Sciatic nerve (tissue), 2 donors: ENCODE results near the gene HMGCS2. TPM values are rescaled to one million over a fixed set of nuclear protein-coding genes. Genes with fewer than 3 reads are reported as not detected.
"Not testable (repeated sequence)": the region's sequence is repeated elsewhere in the genome, so short reads cannot be mapped to it uniquely, and the experiment has no call there.

ENCODE experiments used
- ATAC-seq: fragments of 200-7000 bp; cut with Tn5 transposase; one replicate; pipeline ENCODE4 v1.9.1; 2020; ENCODE audit warnings: mild to moderate bottlenecking, moderate library complexity
- DNase-seq: peaks from one replicate; pipeline ENCODE4 v3.0.0-alpha.2; 2020; ENCODE audit warnings: low spot score
- intact Hi-C: fragments of 100-400 bp; cut with DNase I; formaldehyde crosslinking; loops from one replicate; pipeline ENCODE4 v1.14.2; 2022
- total RNA-seq: library from RNA; stranded (reverse); fragmentation: NEBNext Ultra II Directional; extraction: Animal tissue kit (Norgen Biotek cat#: 25700); gene quantifications from one replicate; pipeline ENCODE4 v1.2.1, GENCODE V29; 2021
- donor health status: DM: no; HTN: no; CAD: no.
- donor health status: DM: no; HTN: no; CAD: no.

The HMGCS2 gene
- total RNA-seq, 1 donor from 2014 or later: not detected

DNA sequence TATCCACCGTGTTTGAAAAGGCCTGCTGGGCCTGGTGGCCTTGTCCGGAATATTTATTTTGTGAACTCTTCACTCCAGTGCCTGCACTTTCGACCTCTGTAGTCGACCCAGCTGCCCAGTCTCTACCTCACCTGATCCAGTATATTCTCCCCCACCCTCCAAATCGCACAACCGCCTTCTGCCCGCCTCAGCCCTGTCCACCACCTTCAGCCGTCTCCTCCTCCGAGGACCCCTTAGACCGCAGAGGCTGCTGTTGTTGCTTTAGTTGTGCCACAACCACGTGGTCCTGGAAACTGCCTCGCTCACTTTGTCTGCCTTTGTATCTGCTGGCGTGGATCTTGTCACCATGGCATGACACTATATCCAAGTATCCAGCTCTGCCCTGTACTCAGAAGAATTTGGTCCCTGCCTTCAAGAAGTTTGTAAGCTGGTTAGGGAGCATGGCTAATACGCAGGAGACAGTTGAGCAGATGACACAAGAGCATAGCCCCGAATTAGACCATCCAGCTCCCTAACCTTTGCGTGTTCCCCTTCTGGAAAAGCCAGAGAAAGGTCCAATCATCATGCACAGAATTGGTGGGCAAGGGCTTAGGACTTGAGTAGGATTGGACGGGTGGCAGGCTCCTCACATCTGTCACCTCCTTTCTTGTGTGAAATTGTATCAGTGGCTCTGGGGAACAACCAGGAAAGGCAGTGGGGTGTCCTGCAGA is 55.5 kb downstream of the HMGCS2 start:
- intact Hi-C loops: no loop called here
- ATAC-seq (peak; percentile 41), DNase-seq (no peak)

DNA sequence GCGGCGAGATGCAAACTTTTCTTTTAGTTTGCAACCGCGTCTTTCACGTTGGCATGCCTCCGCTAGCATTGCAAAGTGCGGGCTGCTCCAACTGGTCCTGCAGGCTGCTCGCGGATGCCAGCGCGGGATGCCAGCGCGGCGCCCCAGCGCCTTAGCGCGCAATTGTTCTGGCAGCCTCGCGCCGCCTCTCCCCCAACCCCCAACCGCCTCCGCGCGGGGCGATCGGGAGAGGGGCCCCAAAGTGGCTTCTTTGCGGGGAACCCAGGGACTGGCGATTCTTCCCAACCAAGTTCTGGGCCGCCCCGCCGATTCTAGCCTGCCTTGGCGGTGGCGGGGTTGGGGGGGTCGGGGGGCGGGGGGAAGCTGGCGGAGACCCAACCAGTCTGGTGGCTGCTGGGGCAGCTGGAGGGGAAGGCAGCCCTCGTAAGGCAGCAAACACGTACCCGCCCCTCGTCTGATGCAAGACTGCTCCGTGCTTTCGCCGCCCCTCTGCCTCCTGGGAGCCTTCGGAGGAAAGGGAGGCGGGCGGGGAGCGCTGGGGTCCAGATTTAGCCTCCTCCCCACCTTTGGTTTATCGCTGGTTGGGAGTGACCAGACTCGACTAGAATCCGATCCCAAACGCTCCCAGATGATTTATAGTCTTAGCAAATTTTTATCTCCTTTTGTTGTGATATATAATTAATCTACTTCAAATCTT is 56.2 kb downstream of the HMGCS2 start:
- intact Hi-C loops: no loop called here
- DNase-seq (peak; percentile 87), ATAC-seq (peak; percentile 94)

DNA sequence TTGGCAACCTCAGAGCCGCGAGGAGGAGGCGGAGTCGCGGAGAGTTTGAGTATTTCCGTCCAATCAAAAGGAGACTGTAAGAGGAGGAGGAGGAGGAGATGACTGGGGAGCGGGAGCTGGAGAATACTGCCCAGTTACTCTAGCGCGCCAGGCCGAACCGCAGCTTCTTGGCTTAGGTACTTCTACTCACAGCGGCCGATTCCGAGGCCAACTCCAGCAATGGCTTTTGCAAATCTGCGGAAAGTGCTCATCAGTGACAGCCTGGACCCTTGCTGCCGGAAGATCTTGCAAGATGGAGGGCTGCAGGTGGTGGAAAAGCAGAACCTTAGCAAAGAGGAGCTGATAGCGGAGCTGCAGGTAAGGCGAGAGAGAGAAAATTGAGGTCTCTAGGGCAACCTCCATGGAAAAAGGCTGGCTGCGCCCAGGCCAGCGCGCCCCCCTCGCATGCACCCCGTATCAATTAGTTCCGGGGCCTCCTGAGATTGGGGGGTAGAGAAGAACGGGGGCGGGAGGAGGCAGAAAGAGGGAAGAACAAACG is 56.8 kb downstream of the HMGCS2 start, which contains the start of gene PHGDH:
Gene PHGDH (plus strand): TSS at position 131 of the 538 bp plus-strand sequence. CDS start 89 bp downstream, at position 220.
- DNase-seq: peak; percentile 82
- intact Hi-C loops: no loop called here
- ATAC-seq: peak; percentile 81

DNA sequence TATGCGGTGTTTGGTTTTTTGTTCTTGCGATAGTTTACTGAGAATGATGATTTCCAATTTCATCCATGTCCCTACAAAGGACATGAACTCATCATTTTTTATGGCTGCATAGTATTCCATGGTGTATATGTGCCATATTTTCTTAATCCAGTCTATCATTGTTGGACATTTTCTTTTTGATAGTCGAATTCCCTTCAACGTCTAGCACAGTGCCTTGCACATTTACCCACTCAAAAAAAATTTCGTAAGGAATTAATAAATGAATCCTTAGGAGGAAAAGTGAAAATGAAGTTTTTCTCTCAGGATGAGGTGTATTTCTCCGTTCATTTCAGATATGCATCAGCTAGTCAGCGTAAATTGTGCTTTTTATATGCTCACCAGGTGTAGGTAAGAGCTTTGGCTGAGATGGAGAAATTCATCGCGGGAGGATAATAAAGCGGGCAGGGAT is 57.3 kb downstream of the HMGCS2 start:
- intact Hi-C loops, ATAC-seq, DNase-seq: not testable (repeated sequence)

DNA sequence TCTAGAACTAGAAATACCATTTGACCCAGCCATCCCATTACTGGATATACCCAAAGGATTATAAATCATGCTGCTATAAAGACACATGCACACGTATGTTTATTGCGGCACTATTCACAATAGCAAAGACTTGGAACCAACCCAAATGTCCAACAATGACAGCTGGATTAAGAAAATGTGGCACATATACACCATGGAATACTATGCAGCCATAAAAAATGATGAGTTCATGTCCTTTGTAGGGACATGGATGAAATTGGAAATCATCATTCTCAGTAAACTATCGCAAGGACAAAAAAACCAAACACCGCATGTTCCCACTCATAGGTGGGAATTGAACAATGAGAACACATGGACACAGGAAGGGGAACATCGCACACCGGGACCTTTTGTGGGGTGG is 62.1 kb downstream of the HMGCS2 start:
- intact Hi-C loops, DNase-seq, ATAC-seq: not testable (repeated sequence)

DNA sequence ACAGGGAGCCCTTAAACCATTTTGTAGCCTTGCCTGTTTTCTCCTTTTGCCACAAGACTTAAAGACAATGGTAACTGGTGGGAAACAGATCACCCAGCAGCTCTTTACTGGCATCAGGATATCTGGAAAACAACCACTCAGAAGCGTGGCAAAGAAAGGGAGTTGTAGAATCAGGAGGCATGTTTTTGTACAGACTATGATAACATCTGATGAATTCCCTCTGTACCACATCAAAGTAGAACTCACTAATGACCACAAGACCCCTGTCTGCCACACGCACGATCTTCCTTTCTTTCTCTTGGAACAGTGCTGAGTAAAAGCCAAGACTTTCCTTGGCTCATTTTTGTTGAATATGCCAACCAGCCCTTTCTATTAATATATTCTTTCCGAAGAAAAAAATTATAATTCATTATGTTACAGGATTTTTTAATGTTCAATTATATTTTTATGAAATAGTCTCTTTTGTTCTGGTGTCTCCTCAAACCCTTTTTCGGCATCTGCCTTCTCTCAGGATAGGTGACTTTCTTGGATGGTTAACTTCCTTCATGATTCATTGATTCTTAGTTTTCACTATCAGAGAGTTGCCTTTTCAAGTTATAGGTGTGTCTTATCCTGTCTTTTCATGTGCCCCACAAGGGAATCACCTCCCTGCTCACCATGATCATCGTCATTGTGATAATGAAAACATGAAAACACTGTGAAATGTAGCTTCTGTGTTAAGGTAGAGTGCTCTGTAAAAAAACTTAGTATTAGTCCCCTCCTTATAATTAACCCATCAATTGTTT is 64.8 kb downstream of the HMGCS2 start:
- intact Hi-C loops: no loop called here
- no peak for ATAC-seq

DNA sequence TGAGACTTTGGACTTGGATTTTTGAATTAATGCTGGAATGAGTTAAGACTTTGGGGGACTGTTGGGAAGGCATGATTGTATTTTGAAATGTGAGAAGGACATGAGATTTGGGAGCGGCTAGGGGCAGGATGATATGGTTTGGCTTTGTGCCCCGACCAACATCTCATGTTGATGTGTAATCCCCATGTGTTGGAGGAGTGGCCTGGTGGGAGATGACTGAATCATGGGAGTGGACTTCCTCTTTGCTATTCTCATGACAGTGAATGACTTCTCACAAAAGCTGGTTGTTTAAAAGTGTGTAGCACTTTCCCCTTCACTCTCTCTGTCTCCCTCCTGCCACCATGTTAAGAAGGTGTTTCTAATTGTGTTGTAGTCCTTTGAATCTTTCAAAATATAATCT is 66.3 kb downstream of the HMGCS2 start:
- intact Hi-C loops: no loop called here
- ATAC-seq (no peak), DNase-seq (no peak)

More for the DNA sequence above, 64.8 kb downstream of the HMGCS2 start:
- DNase-seq: no peak

DNA sequence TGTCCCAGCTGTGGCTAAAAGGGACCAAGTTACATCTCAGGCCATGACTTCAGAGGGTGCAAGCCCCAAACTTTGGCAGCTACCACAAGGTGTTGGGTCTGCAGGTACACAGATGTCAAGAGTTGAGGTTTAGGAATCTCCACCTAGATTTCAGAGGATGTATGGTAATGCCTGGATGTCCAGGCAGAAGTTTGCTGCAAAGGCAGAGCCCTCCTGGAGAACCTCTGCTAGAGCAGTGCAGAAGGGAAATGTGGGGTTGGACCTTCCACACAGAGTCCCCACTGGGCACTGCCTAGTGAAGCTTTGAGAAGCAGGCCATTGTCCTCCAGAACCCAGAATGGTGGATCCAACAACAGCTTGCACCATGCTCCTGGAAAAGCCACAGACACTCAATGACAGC is 67.0 kb downstream of the HMGCS2 start:
- ATAC-seq: no peak

DNA sequence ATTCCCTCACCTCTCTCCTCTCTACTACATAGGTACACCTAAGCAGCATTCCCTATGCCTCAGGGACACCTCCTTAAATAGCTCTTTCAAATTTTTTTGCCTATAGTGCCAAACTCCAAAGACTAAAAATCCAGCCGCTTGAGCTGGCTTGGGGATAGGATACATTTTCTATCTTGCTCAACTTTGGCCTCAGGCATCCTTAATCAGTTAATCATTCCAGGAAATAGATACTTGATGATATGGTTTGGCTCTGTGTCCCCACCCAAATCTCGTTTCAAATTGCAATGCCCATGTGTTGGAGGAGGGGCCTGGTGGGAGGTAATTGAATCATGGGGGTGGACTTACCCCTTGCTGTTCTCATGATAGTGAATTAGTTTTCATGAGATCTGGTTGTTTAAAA is 68.4 kb downstream of the HMGCS2 start:
- intact Hi-C loops: no loop called here
- no peak for DNase-seq
- ATAC-seq: no peak

More for the DNA sequence above, 67.0 kb downstream of the HMGCS2 start:
- no peak for DNase-seq
- intact Hi-C loops: no loop called here

Other genes starting within 250 kb of the HMGCS2 start
- gene ZNF697, start 120.6 kb downstream of the HMGCS2 start, total RNA-seq: 4.9 TPM
- gene PHGDH, start 57.0 kb downstream of the HMGCS2 start, total RNA-seq: 60.0 TPM
- not detected for gene REG4, start 42.6 kb upstream of the HMGCS2 start, total RNA-seq
- not detected for gene ADAM30, start 127.6 kb upstream of the HMGCS2 start, total RNA-seq